HEK293T (cell line): ENCODE measurements around the gene FOXO3.

Source experiments
- BHLHE40 ChIP-seq: fragments of 450-650 bp; IDR thresholded peaks from 2 replicates; pipeline ENCODE4 v1.6.1; 2016; ENCODE audit warnings: mild to moderate bottlenecking, moderate library complexity, borderline replicate concordance
- ELF4 ChIP-seq: fragments of 450-650 bp; IDR thresholded peaks from 2 replicates; pipeline ENCODE4 v1.6.1; 2017; ENCODE audit warnings: antibody characterized with exemption
- FOXA1 ChIP-seq: fragments of 450-650 bp; IDR thresholded peaks from 2 replicates; pipeline ENCODE4 v1.6.1; 2016; ENCODE audit warnings: mild to moderate bottlenecking
- FOXK2 ChIP-seq: fragments of 450-650 bp; IDR thresholded peaks from 2 replicates; pipeline ENCODE4 v1.6.1; 2016; ENCODE audit warnings: mild to moderate bottlenecking
- L3MBTL2 ChIP-seq: fragments of 450-650 bp; conservative IDR thresholded peaks from 2 replicates; pipeline ENCODE4 v1.6.1; 2016; ENCODE audit warnings: mild to moderate bottlenecking
- LEF1 ChIP-seq: fragments of 450-650 bp; IDR thresholded peaks from 2 replicates; pipeline ENCODE4 v1.6.1; 2017; ENCODE audit warnings: mild to moderate bottlenecking, borderline replicate concordance
- PKNOX1 ChIP-seq: fragments of 450-650 bp; IDR thresholded peaks from 2 replicates; pipeline ENCODE4 v1.6.1; 2016
- SP1 ChIP-seq: fragments of 450-650 bp; IDR thresholded peaks from 2 replicates; pipeline ENCODE4 v1.6.1; 2017
- ZNF384 ChIP-seq: fragments of 450-650 bp; IDR thresholded peaks from 2 replicates; pipeline ENCODE4 v1.6.1; 2016

GRCh38 chr6:108556866-108557493 lies 3.7 kb upstream of the FOXO3 start:
- no peak for TF ChIP-seq L3MBTL2
- no peak for TF ChIP-seq PKNOX1
- TF ChIP-seq BHLHE40, result no peak
- TF ChIP-seq FOXA1, result no peak
- no peak for TF ChIP-seq SP1
- TF ChIP-seq FOXK2, result no peak
- no peak for TF ChIP-seq LEF1
- no peak for TF ChIP-seq ELF4
- TF ChIP-seq ZNF384, result no peak
